Ascending aorta (tissue), 2 donors: Measurements from ENCODE around the gene NFYA. TPM values are rescaled to one million over a fixed set of nuclear protein-coding genes. Genes with fewer than 3 reads are reported as not detected.

Experiments
- DNase-seq, 2 donors: peaks; one replicate each; pipeline ENCODE4 v3.0.0-alpha.2; 2019; ENCODE audit warnings: low spot score in 2 of 2
- H3K27ac ChIP-seq, 2 donors: fragments of 200-600 bp; sonication (generic); one replicate each; pipeline ENCODE4 v1.5.1; 2016 to 2017; ENCODE audit warnings: mild to moderate bottlenecking in 1 of 2
- H3K27me3 ChIP-seq: fragments of 200-600 bp; sonication (generic); one replicate; pipeline ENCODE4 v1.5.1; 2017
- H3K36me3 ChIP-seq, 2 donors: fragments of 200-600 bp; sonication (generic); one replicate each; pipeline ENCODE4 v1.5.1; 2016
- H3K4me1 ChIP-seq, 2 donors: fragments of 200-600 bp; sonication (generic); one replicate each; pipeline ENCODE4 v1.5.1; 2016 to 2017; ENCODE audit warnings: mild to moderate bottlenecking in 1 of 2
- H3K4me3 ChIP-seq, 2 donors: fragments of 200-600 bp; sonication (generic); one replicate each; pipeline ENCODE4 v1.5.1; 2016 to 2017; ENCODE audit warnings: mild to moderate bottlenecking in 1 of 2
- H3K9me3 ChIP-seq, 2 donors: fragments of 200-600 bp; sonication (generic); one replicate each; pipeline ENCODE4 v1.5.1; 2016
- intact Hi-C: fragments of 100-400 bp; cut with DNase I; formaldehyde crosslinking; loops from one replicate; pipeline ENCODE4 v1.15.1; 2023
- total RNA-seq: library from RNA; depleted of rRNA; stranded (reverse); fragments of >200 nt; gene quantifications from one replicate; pipeline ENCODE4 v1.1.0, GENCODE V29; 2016
- TF ChIP-seq, protein P1 (sequence below), 3 experiments: fragments of 200-600 bp in 2 of 3; fragments of 450-650 bp in 1 of 3; sonication (generic) in 2 of 3; IDR thresholded peaks; one replicate each; pipeline ENCODE4 v1.5.1; 2016 to 2019; ENCODE audit warnings: antibody characterized with exemption in 3 of 3, mild to moderate bottlenecking in 1 of 3, moderate library complexity in 1 of 3

The NFYA gene
- total RNA-seq, 1 donor from 2014 or later: 10.4 TPM

DNA sequence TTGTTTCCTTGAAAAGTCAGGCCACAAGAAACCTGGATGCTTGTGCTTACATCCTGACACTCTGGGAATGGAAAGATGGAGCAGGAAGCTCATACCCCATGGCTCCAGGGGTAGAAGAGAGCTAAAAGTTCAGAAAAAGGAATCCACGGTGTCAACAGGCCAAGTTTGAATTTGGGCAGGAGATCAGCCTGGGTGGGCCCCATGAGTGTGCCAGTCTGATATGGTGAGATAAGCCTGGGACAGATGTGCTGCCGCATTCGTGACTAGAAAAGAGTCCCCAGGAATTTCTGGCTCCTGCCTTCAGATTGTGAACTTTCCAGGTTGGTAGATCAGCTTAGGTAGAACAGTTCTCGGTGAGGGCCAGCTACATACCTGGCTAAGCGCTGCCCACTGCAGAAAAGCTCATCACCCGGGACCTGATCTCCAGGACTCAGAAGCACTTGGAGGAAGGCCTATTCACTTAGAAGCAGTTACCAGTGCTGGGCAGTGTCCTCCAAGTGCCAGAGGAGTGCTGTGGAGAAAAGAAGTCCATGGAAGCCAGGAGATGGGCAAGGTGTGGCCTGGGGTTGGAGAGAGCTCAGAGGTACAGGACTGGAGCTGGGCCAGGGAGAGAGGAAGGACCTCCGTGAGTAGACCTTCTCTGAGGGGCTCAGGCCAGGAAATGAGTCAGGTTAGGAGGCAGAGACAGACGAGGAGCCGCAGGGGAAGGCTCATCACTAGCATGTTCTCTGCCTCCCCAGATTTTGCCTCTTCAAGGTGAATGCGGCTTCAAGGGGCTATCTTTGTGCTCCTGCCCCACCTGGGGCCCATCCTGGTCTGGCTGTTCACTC, 30.3 kb upstream of the NFYA start, which contains the start of gene TSPO2:
TSPO2 (plus strand) TSS at position 242 of the 830 bp plus-strand sequence; CDS start at position 761, 519 bp downstream.
- no peaks in the 10 kb centered on the region for H3K27me3 ChIP-seq
- no peaks in the 10 kb centered on the region for H3K36me3 ChIP-seq
- H3K27ac ChIP-seq: no peak within 1 kb of the TSS
- intact Hi-C loops: no loop called here
- no peak within 1 kb of the TSS for H3K4me3 ChIP-seq
- no peaks in the 10 kb centered on the region for H3K9me3 ChIP-seq
- TF ChIP-seq, protein P1, sequence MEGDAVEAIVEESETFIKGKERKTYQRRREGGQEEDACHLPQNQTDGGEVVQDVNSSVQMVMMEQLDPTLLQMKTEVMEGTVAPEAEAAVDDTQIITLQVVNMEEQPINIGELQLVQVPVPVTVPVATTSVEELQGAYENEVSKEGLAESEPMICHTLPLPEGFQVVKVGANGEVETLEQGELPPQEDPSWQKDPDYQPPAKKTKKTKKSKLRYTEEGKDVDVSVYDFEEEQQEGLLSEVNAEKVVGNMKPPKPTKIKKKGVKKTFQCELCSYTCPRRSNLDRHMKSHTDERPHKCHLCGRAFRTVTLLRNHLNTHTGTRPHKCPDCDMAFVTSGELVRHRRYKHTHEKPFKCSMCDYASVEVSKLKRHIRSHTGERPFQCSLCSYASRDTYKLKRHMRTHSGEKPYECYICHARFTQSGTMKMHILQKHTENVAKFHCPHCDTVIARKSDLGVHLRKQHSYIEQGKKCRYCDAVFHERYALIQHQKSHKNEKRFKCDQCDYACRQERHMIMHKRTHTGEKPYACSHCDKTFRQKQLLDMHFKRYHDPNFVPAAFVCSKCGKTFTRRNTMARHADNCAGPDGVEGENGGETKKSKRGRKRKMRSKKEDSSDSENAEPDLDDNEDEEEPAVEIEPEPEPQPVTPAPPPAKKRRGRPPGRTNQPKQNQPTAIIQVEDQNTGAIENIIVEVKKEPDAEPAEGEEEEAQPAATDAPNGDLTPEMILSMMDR (IDR thresholded peaks at IDR 0.05): no peak
- DNase-seq: no peak
- H3K4me1 ChIP-seq: no peaks in the 10 kb centered on the region

DNA sequence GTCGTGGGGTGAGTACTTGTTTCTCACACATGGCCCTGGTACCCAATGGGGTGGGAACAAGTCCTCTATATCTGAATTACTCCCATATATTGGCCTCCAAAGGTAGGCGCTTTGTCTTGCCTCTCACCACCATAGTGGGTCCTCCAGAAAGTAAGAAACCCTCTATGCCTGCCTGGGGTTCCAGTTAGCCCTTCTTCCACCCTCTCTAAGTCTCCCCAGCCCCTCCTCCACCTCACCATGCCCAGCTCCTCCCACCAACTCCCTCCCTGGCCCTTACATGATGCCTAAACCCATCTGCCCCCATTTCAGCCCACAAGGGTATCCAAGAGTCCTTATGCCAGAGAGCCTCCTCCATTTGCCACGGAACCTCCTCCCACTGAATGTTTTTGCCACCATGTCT, 29.6 kb upstream of the NFYA start:
- intact Hi-C loops: no loop called here
- TF ChIP-seq, protein P1 (IDR thresholded peaks at IDR 0.05): no peak
- Histone ChIP-seq H3K27me3 (no peaks in the 10 kb centered on the region), H3K4me1 (no peaks in the 10 kb centered on the region), H3K36me3 (no peaks in the 10 kb centered on the region), H3K9me3 (no peaks in the 10 kb centered on the region), H3K27ac (no peak overlapping the region), H3K4me3 (no peak overlapping the region)
- no peak for DNase-seq

DNA sequence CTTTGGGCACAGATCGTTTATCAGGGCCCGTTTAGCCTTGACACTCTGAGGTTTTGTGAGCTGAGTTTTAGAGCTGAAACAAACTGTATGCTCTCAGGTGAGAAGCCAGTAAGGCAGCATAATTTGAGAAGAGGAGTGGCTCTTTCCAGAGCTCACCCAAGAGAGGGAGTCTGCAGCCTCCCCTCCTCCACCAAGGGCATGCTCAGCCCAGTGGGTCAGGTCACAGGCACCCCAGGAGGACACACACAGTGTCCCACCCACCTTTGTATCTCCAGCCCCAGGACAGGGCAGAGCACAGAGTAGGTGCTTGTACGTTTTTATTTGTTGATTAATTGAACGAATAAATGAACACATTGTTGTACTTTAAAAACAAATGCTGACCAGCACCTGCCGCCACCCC, 27.1 kb upstream of the NFYA start:
- Histone ChIP-seq H3K4me3 (no peak overlapping the region), H3K27ac (no peak overlapping the region), H3K4me1 (no peaks in the 10 kb centered on the region), H3K27me3 (no peaks in the 10 kb centered on the region), H3K9me3 (no peaks in the 10 kb centered on the region), H3K36me3 (no peaks in the 10 kb centered on the region)
- DNase-seq: no peak
- intact Hi-C loops: no loop called here
- TF ChIP-seq, protein P1 (IDR thresholded peaks at IDR 0.05): no peak

DNA sequence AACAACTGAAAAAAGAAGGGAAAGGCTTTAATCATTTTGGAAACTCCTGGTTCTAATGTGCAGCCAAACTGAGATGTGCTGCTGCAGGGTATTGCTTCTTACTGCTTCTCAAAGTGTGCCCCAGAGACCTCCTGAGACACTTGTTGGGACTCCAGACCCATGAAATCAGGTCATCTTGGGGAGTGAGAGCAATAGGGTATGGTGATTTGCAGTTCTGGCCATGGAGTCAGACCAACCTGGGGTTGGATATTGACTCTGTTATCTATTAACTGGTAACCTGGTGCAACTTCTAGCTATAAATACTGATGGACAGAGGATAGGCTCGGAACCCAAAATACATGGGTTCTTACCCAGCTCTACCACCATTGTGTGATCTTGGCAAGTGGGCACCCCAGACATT, 26.7 kb upstream of the NFYA start:
- no peak overlapping the region for H3K4me3 ChIP-seq
- H3K4me1 ChIP-seq: no peaks in the 10 kb centered on the region
- no peaks in the 10 kb centered on the region for H3K27me3 ChIP-seq
- H3K36me3 ChIP-seq: no peaks in the 10 kb centered on the region
- H3K27ac ChIP-seq: no peak overlapping the region
- intact Hi-C loops: no loop called here
- TF ChIP-seq, protein P1 (IDR thresholded peaks at IDR 0.05): no peak
- no peaks in the 10 kb centered on the region for H3K9me3 ChIP-seq
- DNase-seq: no peak

DNA sequence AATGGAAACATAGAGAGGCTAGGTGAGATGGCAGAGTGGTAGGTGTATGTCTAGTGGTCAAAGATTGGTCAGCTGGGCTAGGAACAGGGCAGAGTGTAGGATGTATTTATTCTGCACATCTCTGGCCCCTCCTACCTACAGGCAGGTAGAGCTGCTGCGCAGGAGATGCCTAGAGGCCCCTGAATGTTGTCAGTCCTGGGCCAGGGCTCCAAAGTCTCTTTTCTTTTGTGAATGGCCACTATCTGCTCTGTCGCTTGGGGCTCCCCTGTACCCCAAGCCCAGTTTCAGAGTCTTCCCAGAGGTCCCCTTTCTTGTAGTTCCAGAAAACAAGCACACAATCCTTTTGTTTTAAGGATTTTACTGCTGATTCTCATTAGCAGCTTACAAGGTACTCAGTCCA, 25.5 kb upstream of the NFYA start:
- H3K4me1 ChIP-seq: no peaks in the 10 kb centered on the region
- H3K4me3 ChIP-seq: no peak overlapping the region
- intact Hi-C loops: no loop called here
- no peak for DNase-seq
- no peaks in the 10 kb centered on the region for H3K27me3 ChIP-seq
- no peaks in the 10 kb centered on the region for H3K36me3 ChIP-seq
- H3K9me3 ChIP-seq: no peaks in the 10 kb centered on the region
- TF ChIP-seq, protein P1 (IDR thresholded peaks at IDR 0.05): no peak
- H3K27ac ChIP-seq: no peak overlapping the region
